GM12872 (cell line): ENCODE results near the gene CUL5.

Experiments used
- TF ChIP-seq, protein P1 (sequence below): IDR thresholded peaks from 3 replicates; pipeline ENCODE4 v1.5.1; 2011; ENCODE audit warnings: low read depth, mild to moderate bottlenecking, low read length, moderate library complexity; ENCODE audit not compliant: insufficient read depth

Gene CUL5

GRCh38 chr11:108147150-108147549, 138.5 kb downstream of the CUL5 start:
- TF ChIP-seq, protein P1, sequence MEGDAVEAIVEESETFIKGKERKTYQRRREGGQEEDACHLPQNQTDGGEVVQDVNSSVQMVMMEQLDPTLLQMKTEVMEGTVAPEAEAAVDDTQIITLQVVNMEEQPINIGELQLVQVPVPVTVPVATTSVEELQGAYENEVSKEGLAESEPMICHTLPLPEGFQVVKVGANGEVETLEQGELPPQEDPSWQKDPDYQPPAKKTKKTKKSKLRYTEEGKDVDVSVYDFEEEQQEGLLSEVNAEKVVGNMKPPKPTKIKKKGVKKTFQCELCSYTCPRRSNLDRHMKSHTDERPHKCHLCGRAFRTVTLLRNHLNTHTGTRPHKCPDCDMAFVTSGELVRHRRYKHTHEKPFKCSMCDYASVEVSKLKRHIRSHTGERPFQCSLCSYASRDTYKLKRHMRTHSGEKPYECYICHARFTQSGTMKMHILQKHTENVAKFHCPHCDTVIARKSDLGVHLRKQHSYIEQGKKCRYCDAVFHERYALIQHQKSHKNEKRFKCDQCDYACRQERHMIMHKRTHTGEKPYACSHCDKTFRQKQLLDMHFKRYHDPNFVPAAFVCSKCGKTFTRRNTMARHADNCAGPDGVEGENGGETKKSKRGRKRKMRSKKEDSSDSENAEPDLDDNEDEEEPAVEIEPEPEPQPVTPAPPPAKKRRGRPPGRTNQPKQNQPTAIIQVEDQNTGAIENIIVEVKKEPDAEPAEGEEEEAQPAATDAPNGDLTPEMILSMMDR = no peak

GRCh38 chr11:108148556-108148955, 139.9 kb downstream of the CUL5 start:
- TF ChIP-seq, protein P1 = no peak

DNA sequence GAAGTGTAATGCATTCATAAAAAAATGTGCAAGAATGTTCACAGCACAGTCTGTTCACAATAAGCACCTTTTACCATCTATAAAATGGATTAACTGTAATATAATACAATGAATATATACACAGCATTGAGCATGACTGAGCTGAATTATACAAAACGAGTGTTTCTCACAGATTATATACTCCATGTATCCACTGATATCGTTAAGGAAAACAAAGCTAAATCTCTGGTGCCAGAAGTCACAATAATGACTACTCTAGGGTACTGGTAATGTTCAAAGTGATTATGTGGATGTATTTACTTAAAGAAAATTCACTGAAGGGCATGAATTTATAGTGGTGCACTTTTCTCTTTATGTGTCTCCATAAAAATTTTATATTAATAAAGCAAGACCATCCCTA, 145.9 kb downstream of the CUL5 start:
- TF ChIP-seq, protein P1 = no peak
